NCI-H146 treated with DMSO at 0.1 percent for 48 hours (cell line): Measurements from ENCODE around the gene AHRR.

Experiments
- DNase-seq: peaks from one replicate; lab custom pipeline; 2025; ENCODE audit not compliant: unreplicated experiment; lab: John Stamatoyannopoulos, UW

The AHRR gene

GRCh38 chr5:344668-345067, 23.2 kb downstream of the AHRR start:
- DNase-seq = no peak

- DNase-seq = no peak
Measured at GRCh38 chr5:345404-346195, 24.1 kb downstream of the AHRR start.

- DNase-seq = no peak
Measured at GRCh38 chr5:346229-346935, 24.9 kb downstream of the AHRR start.

- DNase-seq = no peak
Measured at GRCh38 chr5:347712-348284, 26.3 kb downstream of the AHRR start.

GRCh38 chr5:348726-349125, 27.2 kb downstream of the AHRR start:
- DNase-seq = no peak

- DNase-seq = no peak
Measured at GRCh38 chr5:350355-350754, 28.8 kb downstream of the AHRR start.

- no peak for DNase-seq
Measured at GRCh38 chr5:351084-351920, 29.8 kb downstream of the AHRR start.

- no peak for DNase-seq
Measured at GRCh38 chr5:351921-352245, 30.4 kb downstream of the AHRR start.

GRCh38 chr5:352639-353611, 31.4 kb downstream of the AHRR start:
- no peak for DNase-seq

GRCh38 chr5:353612-354580, 32.4 kb downstream of the AHRR start:
- DNase-seq = no peak

- DNase-seq = no peak
Measured at GRCh38 chr5:354581-355378, 33.3 kb downstream of the AHRR start.

- no peak for DNase-seq
Measured at GRCh38 chr5:355379-355935, 33.9 kb downstream of the AHRR start.

GRCh38 chr5:355958-356357, 34.4 kb downstream of the AHRR start:
- no peak for DNase-seq

GRCh38 chr5:359301-359897, 37.9 kb downstream of the AHRR start:
- DNase-seq = no peak

- DNase-seq = no peak
Measured at GRCh38 chr5:360257-361027, 38.9 kb downstream of the AHRR start.

GRCh38 chr5:362189-362588, 40.7 kb downstream of the AHRR start:
- DNase-seq = no peak
